IPS-18a (cell line): Measurements from ENCODE around the gene PDZK1IP1.

Source experiments
- H3K27ac ChIP-seq: one replicate; pipeline ENCODE4 v1.5.1; 2013; ENCODE audit warnings: low read length
- H3K27me3 ChIP-seq: one replicate; pipeline ENCODE4 v1.6.1; 2013; ENCODE audit warnings: mild to moderate bottlenecking, low read length; ENCODE audit not compliant: control insufficient read depth, insufficient read depth
- H3K36me3 ChIP-seq: one replicate; pipeline ENCODE4 v1.6.1; 2013; ENCODE audit warnings: low read depth, low read length; ENCODE audit not compliant: control insufficient read depth
- H3K4me1 ChIP-seq: one replicate; pipeline ENCODE4 v1.6.1; 2013; ENCODE audit warnings: low read depth, low read length; ENCODE audit not compliant: control insufficient read depth
- H3K4me3 ChIP-seq: one replicate; pipeline ENCODE4 v1.5.1; 2013; ENCODE audit warnings: low read length
- H3K9ac ChIP-seq: one replicate; pipeline ENCODE4 v1.6.1; 2013; ENCODE audit warnings: mild to moderate bottlenecking, low read length, moderate library complexity
- H3K9me3 ChIP-seq: one replicate; pipeline ENCODE4 v1.6.1; 2013; ENCODE audit warnings: low read depth, low read length; ENCODE audit not compliant: control insufficient read depth

The PDZK1IP1 gene

DNA sequence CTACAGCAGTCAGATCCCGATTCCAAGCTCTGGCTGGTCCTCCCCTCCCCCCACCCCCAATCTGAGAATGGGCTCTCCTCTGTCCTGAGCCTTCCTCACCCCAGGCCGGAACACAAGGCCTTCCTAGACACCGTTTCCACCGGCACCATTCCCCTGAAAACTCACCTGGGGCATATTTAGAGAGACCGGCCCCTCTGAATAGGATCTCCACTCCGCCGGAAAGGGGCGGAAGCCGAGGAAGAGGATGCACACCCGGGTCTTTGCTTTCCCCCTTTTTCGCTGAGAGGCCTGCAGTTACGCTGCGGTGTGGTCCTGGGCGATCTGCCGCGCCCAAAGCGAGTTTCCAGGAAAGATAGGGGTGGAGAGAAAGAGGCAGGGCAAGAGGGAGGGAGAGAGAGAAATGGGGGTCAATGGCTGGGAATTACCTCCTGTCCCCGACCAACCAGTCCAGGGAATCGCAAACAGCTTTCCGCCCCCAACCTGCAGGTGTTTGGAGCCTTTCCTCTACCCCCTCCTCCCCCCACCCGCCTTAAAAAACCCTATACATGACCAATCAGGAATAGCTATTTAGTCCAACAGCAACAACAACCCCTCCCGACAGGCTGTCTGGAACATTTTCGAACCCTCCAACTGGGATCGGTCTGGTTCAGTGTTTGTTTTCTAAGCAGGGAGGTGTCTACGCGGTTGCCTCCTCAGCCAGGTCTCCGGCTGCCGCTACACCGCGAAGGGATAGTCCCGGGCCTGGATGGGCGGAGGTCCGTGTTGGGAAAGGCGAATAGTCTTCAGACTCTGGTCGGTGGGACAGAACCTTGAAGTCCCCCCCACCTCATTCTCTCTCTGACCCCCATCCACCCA lies 39.4 kb upstream of the PDZK1IP1 start:
- no peak overlapping the region for H3K27ac ChIP-seq
- no peaks in the 10 kb centered on the region for H3K36me3 ChIP-seq
- no peaks in the 10 kb centered on the region for H3K9me3 ChIP-seq
- H3K4me3 ChIP-seq: peak overlapping the region; percentile 49
- no peak overlapping the region for H3K9ac ChIP-seq
- H3K4me1 ChIP-seq: peaks cover 46% of the 10 kb centered on the region
- peaks cover 100% of the 10 kb centered on the region for H3K27me3 ChIP-seq

DNA sequence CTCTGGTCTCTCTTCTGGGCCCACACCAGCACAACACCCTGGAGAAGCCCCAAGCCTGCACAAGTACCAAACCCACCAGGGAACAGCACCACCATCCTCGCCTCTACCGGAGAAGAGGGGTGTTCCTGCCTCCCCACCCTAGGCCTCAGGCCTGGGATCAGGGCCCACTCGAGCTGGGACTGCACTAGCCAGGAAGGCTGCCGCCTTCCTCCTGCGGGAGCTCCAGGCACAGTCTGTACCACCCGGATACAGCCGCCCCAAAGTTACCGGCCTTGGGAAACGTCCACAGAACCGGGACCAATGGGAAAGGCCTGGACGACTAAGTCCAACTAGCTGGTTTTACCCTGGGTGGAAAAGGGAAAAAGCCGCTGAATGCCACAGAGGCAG lies 38.8 kb upstream of the PDZK1IP1 start:
- H3K9ac ChIP-seq: no peak overlapping the region
- no peaks in the 10 kb centered on the region for H3K9me3 ChIP-seq
- peaks cover 100% of the 10 kb centered on the region for H3K27me3 ChIP-seq
- peaks cover 52% of the 10 kb centered on the region for H3K4me1 ChIP-seq
- H3K36me3 ChIP-seq: no peaks in the 10 kb centered on the region
- no peak overlapping the region for H3K27ac ChIP-seq
- H3K4me3 ChIP-seq: peak overlapping the region; percentile 49

GRCh38 chr1:47227341-47228232 lies 37.8 kb upstream of the PDZK1IP1 start:
- Histone ChIP-seq H3K4me3 (no peak overlapping the region), H3K27me3 (peaks cover 100% of the 10 kb centered on the region), H3K9ac (no peak overlapping the region), H3K9me3 (no peaks in the 10 kb centered on the region), H3K27ac (no peak overlapping the region), H3K36me3 (no peaks in the 10 kb centered on the region), H3K4me1 (peaks cover 51% of the 10 kb centered on the region)

- H3K36me3 ChIP-seq: no peaks in the 10 kb centered on the region
- H3K4me3 ChIP-seq: no peak overlapping the region
- no peak overlapping the region for H3K9ac ChIP-seq
- H3K9me3 ChIP-seq: no peaks in the 10 kb centered on the region
- no peak overlapping the region for H3K27ac ChIP-seq
- peaks cover 49% of the 10 kb centered on the region for H3K4me1 ChIP-seq
- peaks cover 100% of the 10 kb centered on the region for H3K27me3 ChIP-seq
These were observed 37.0 kb upstream of the PDZK1IP1 start for GRCh38 chr1:47226839-47227215.

- peaks cover 45% of the 10 kb centered on the region for H3K4me1 ChIP-seq
- no peak overlapping the region for H3K27ac ChIP-seq
- no peaks in the 10 kb centered on the region for H3K36me3 ChIP-seq
- H3K9ac ChIP-seq: no peak overlapping the region
- H3K9me3 ChIP-seq: no peaks in the 10 kb centered on the region
- peaks cover 100% of the 10 kb centered on the region for H3K27me3 ChIP-seq
- peak overlapping the region; percentile 31 for H3K4me3 ChIP-seq
These were observed 36.4 kb upstream of the PDZK1IP1 start for GRCh38 chr1:47226121-47226838.

DNA sequence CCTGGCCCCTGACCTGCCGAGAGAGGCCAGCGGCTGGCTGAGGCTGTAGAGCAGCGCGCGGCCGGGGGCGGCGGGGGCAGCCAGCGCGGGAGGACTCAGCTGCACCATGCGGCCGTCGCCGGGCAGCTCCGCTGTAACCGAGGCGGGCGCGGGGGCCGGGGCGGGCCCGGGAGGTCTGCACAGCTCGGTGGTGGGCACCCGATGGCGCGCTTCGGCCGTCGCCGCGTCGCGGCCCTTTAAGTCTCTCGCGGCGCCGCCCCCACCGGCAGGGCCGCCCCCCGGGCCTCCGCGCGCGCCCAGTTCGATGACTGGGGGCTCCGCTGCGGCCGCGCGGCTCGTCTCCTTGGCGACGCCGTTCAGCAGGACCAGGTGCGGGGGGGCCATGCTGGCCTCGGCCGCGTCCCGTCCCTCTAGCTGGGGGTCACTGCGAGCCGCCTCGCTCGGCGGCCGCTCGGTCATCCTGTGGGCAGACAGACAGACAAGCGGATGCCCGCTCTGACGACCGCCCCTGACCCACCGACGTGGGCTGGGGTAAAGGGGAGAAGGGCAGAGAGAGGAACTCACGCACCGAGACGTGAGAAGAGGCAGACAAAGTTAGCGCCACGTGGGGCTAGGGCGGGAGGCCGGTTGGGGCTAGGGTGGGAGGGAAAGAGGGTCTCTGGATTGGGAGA lies 35.7 kb upstream of the PDZK1IP1 start:
- peaks cover 100% of the 10 kb centered on the region for H3K27me3 ChIP-seq
- H3K4me1 ChIP-seq: peaks cover 42% of the 10 kb centered on the region
- no peaks in the 10 kb centered on the region for H3K36me3 ChIP-seq
- no peaks in the 10 kb centered on the region for H3K9me3 ChIP-seq
- no peak overlapping the region for H3K27ac ChIP-seq
- H3K4me3 ChIP-seq: peak overlapping the region; percentile 31
- H3K9ac ChIP-seq: no peak overlapping the region

- Histone ChIP-seq H3K4me3 (peak overlapping the region; percentile 37), H3K27ac (no peak overlapping the region), H3K9me3 (no peaks in the 10 kb centered on the region), H3K9ac (no peak overlapping the region), H3K36me3 (no peaks in the 10 kb centered on the region), H3K27me3 (peaks cover 99% of the 10 kb centered on the region), H3K4me1 (peaks cover 35% of the 10 kb centered on the region)
These were observed 35.0 kb upstream of the PDZK1IP1 start for GRCh38 chr1:47224676-47225399.

DNA sequence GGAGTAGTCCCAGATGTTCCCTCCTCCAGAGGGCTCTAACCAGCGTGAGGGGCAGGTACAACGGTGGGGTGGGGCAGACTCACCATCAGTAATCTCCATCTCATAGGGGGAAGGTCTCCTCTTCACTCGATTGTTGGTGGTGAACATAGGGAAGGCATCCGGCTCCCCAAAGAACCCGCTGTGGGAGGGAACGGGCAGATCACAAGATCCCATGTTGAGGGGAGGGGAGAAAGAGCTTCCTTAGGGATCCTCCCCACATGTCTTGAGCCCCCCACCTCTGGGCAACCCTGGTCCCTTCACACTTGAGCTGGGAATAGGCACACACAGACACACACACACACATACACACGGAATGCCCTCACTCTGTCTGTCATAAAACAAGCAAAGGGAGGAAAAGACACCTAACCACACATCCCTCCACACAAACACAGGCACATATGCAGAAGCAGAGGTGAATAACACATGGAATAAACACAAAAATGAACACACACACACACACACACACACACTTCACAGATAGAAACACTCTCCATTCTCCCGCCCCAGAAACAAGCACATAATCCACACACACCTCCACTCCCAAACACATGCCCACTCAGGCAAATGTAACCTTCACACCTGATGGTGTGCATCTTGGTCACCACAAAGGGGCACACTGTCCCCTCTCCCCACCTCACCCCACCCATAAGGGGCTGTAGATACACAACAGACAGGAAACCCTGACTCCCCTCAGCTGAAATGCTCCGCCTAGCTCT lies 34.3 kb upstream of the PDZK1IP1 start:
- Histone ChIP-seq H3K4me1 (peaks cover 28% of the 10 kb centered on the region), H3K36me3 (no peaks in the 10 kb centered on the region), H3K9me3 (no peaks in the 10 kb centered on the region), H3K4me3 (no peak overlapping the region), H3K9ac (no peak overlapping the region), H3K27me3 (peaks cover 93% of the 10 kb centered on the region), H3K27ac (no peak overlapping the region)

DNA sequence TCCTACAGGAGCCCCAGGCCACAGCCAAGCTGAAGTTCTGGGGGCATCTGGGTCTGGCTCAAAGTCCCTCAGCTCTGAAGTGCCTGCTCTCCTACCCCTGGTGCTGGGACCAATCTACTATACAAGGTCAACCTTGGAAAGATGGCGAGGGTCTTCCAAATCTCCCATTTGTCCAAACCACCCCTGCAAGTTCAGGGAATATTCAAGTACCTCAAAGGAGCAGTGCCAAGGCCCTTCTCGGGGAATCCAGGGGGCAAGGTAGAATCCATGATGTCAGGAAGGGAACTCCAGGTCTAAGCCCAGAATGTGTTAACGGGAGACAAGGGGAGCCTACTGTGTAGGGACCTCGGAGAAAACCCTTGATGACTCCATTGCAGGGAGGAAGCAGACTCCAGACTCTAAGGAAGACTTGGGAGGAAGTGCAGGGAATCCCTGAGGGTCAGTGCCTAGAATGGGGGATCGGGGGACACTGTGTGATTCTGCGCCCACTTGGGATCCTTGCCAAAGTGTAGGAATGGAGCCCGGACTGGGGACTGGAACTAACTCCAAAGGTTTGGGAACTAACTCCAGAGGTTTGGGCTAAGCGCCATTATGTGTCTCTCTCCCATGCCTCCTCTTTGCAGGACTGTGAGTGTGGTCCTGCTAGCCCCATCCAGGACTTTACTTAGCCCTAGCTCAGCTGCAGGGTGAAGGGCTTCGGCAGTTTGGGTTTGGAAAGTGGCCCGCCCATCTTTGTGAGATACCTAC lies 33.5 kb upstream of the PDZK1IP1 start:
- H3K4me1 ChIP-seq: peaks cover 20% of the 10 kb centered on the region
- no peak overlapping the region for H3K4me3 ChIP-seq

More for the DNA sequence above, 33.5 kb upstream of the PDZK1IP1 start:
- H3K27ac ChIP-seq: no peak overlapping the region
- peaks cover 93% of the 10 kb centered on the region for H3K27me3 ChIP-seq
- no peaks in the 10 kb centered on the region for H3K36me3 ChIP-seq
- no peaks in the 10 kb centered on the region for H3K9me3 ChIP-seq
- no peak overlapping the region for H3K9ac ChIP-seq
